ENCODE measurements around the gene KCNN4.

Gene KCNN4

GRCh38 chr19:43784241-43784980, 3.6 kb upstream of the KCNN4 start (continued):
- TF ChIP-seq ZNF488 (tag by site-specific recombination; IDR thresholded peaks at IDR 0.05): 0 out of 2 replicates have a peak, but pooled peaks have one; percentile 4
- no peak for TF ChIP-seq ZSCAN5A (tag by site-specific recombination; IDR thresholded peaks at IDR 0.05)
- peak; percentile 82 for TF ChIP-seq ZNF366 (tag by site-specific recombination; conservative IDR thresholded peaks at IDR 0.05)

- Histone ChIP-seq H3K27ac (ENCODE audit: extremely low read depth, low read depth, low read length) (no peak overlapping the region), H3K4me3 (ENCODE audit: low read depth, low read length) (no peak overlapping the region), H3K9me3 (ENCODE audit: control insufficient read depth, insufficient read depth, low read depth, low read length) (no peaks in the 10 kb centered on the region; the same call in 1 of the 2 replicates), H3K4me1 (ENCODE audit: control insufficient read depth, insufficient read depth, low read length) (no peaks in the 10 kb centered on the region; the same call in 1 of the 2 replicates), H3K36me3 (ENCODE audit: control insufficient read depth in 2 of 2, insufficient read depth in 1 of 2, low read length in 2 of 2) (no peaks in the 10 kb centered on the region)
- ChIA-PET POLR2A (no interaction called here), CTCF (interaction anchor here (0.6 to 15.3 kb wide), 4 partner anchors 17 to 310 kb away, joined by 3 to 213 read pairs (median 58); no protein-coding TSS in a partner anchor)
- TF ChIP-seq TCF7L2 (IDR thresholded peaks at IDR 0.05; ENCODE audit: borderline replicate concordance, low read depth, low read length): no peak
- TF ChIP-seq ZNF23 (tag by site-specific recombination; IDR thresholded peaks at IDR 0.05; ENCODE audit: borderline replicate concordance): no peak
- no peak for TF ChIP-seq ZSCAN16 (tag by site-specific recombination; IDR thresholded peaks at IDR 0.05)
- TF ChIP-seq ZNF280D (tag by site-specific recombination; IDR thresholded peaks at IDR 0.05): no peak
- peak; percentile 80; the same call in 1 of the 2 replicates for TF ChIP-seq ZNF521 (tag by site-specific recombination; IDR thresholded peaks at IDR 0.05)
- TF ChIP-seq ZNF37A (tag by site-specific recombination; IDR thresholded peaks at IDR 0.05): no peak
- no peak for TF ChIP-seq SP3 (tag by site-specific recombination; IDR thresholded peaks at IDR 0.05)
- TF ChIP-seq ZNF223 (tag by site-specific recombination; IDR thresholded peaks at IDR 0.05): no peak
- no peak for TF ChIP-seq KLF1 (tag by site-specific recombination; IDR thresholded peaks at IDR 0.05)
- TF ChIP-seq ZSCAN23 (tag by site-specific recombination; IDR thresholded peaks at IDR 0.05): no peak
- no peak for TF ChIP-seq ZNF580 (tag by site-specific recombination; IDR thresholded peaks at IDR 0.05)
- no peak for TF ChIP-seq ZNF19 (tag by site-specific recombination; IDR thresholded peaks at IDR 0.05; ENCODE audit: low read depth)
- TF ChIP-seq ZNF433 (tag by site-specific recombination; IDR thresholded peaks at IDR 0.05; ENCODE audit: low read depth): no peak
- TF ChIP-seq GLIS2 (tag by site-specific recombination; IDR thresholded peaks at IDR 0.05): no peak
- TF ChIP-seq ZNF645 (tag by site-specific recombination; IDR thresholded peaks at IDR 0.05): 0 out of 2 replicates have a peak, but pooled peaks have one; percentile 21
- no peak for TF ChIP-seq PRDM1 (tag by site-specific recombination; IDR thresholded peaks at IDR 0.05)
- no peak for TF ChIP-seq ZNF626 (tag by site-specific recombination; IDR thresholded peaks at IDR 0.05)
- no peak for TF ChIP-seq ZNF707 (tag by site-specific recombination; IDR thresholded peaks at IDR 0.05)
- TF ChIP-seq ZNF174 (tag by site-specific recombination; IDR thresholded peaks at IDR 0.05): no peak
- peak; percentile 30; the same call in 1 of the 2 replicates for TF ChIP-seq ZNF621 (tag by site-specific recombination; IDR thresholded peaks at IDR 0.05)
- 0 out of 2 replicates have a peak, but pooled peaks have one; percentile 13 for TF ChIP-seq ZNF791 (tag by site-specific recombination; IDR thresholded peaks at IDR 0.05)
- TF ChIP-seq ZNF157 (tag by site-specific recombination; IDR thresholded peaks at IDR 0.05): 0 out of 2 replicates have a peak, but pooled peaks have one; percentile 32
- TF ChIP-seq ZNF548 (tag by site-specific recombination; IDR thresholded peaks at IDR 0.05): peak; percentile 15; the same call in 1 of the 2 replicates
- TF ChIP-seq ZFP69B (tag by site-specific recombination; IDR thresholded peaks at IDR 0.05): no peak
- TF ChIP-seq ZBTB20 (tag by site-specific recombination; IDR thresholded peaks at IDR 0.05): no peak
- TF ChIP-seq ZBTB26 (tag by site-specific recombination; optimal IDR thresholded peaks at IDR 0.05): no peak
- no peak for TF ChIP-seq ZNF792 (tag by site-specific recombination; IDR thresholded peaks at IDR 0.05)
Observed at GRCh38 chr19:43783636-43784035, 2.9 kb upstream of the KCNN4 start.
